ENCODE data around the gene PDCD1LG2. TPM values are rescaled to one million over a fixed set of nuclear protein-coding genes. Genes with fewer than 3 reads are reported as not detected.

The PDCD1LG2 gene
- total RNA-seq, 1 experiment from 2014 or later: not detected

DNA sequence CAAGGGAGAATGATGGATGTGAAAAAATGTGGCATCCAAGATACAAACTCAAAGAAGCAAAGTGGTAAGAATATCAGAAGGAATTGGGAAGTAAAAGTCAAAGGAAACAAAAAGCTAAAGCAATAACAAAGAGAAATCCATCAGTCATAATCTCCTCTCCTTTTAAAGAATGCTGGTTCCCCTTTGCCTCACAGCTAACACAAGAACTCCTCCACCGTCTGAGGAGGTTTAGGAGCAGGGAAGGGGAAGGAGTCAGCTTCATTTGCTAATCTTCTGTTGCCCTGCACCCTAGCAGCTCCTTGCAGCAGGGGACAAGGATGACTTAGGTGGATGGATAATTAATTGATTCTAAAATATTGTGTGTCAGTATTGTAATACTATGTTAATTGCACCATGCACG, 43.6 kb upstream of the PDCD1LG2 start:
- H2BK12ac ChIP-seq (ENCODE audit: insufficient read length, low read depth, low read length): no peak overlapping the region
- WGBS (ENCODE audit: extremely low coverage, insufficient read length, low lambda C conversion rate): no CpG with 5 or more reads among the region's 2 CpGs
- no peak overlapping the region for H3K14ac ChIP-seq (ENCODE audit: insufficient read depth, low read length)
- H3K79me2 ChIP-seq (ENCODE audit: insufficient read depth, low read length): no peaks in the 10 kb centered on the region
- H3K23me2 ChIP-seq (ENCODE audit: insufficient read length, low read depth, low read length, poor library complexity, severe bottlenecking): no peaks in the 10 kb centered on the region
- Mint-ChIP-seq H3K4me3 (no peak overlapping the region), H3K4me1 (peaks cover 5 to 6% of the 10 kb centered on the region in 2 experiments), H3K36me3 (ENCODE audit: insufficient read depth in 1 of 3, low read depth in 3 of 3) (no peaks in the 10 kb centered on the region), H3K9me3 (no peaks in the 10 kb centered on the region), H3K27ac (peak overlapping the region in 1 of 3 experiments; percentile 6; a peak in 1 of 7 replicates), H3K27me3 (ENCODE audit: low read depth) (no peaks in the 10 kb centered on the region; the same call in none of the 2 replicates)
- H3K4me1 ChIP-seq (ENCODE audit: insufficient read depth, low read length): no peaks in the 10 kb centered on the region
- H2BK5ac ChIP-seq (ENCODE audit: insufficient read length, low read length): no peak overlapping the region
- no peaks in the 10 kb centered on the region for H3K9me3 ChIP-seq (ENCODE audit: control insufficient read depth, low read depth, low read length)
- no peak overlapping the region for H3K4ac ChIP-seq (ENCODE audit: low read depth, low read length)
- no peaks in the 10 kb centered on the region for H3K79me1 ChIP-seq (ENCODE audit: insufficient read depth, low read depth, low read length, poor library complexity, severe bottlenecking)
- DNase-seq: no peak
- H3K9ac ChIP-seq (ENCODE audit: extremely low read depth, insufficient read length, low read length): no peak overlapping the region
- no peak overlapping the region for H3K18ac ChIP-seq (ENCODE audit: insufficient read length, low read depth, low read length)
- H2AFZ ChIP-seq (ENCODE audit: low read length): no peak overlapping the region
- H4K20me1 ChIP-seq (ENCODE audit: control insufficient read depth, insufficient read depth, insufficient read length): no peaks in the 10 kb centered on the region
- H3K4me2 ChIP-seq (ENCODE audit: insufficient read depth, insufficient read length, low read length): no peak overlapping the region
- H2BK20ac ChIP-seq (ENCODE audit: low read depth, low read length, poor library complexity, severe bottlenecking): no peak overlapping the region
- no peak overlapping the region for H3K27ac ChIP-seq (ENCODE audit: insufficient read length, low read depth, low read length)
- no peak overlapping the region for H3T11ph ChIP-seq (ENCODE audit: low read length)
- H2BK15ac ChIP-seq (ENCODE audit: low read depth, low read length): no peak overlapping the region
- H3K56ac ChIP-seq (ENCODE audit: insufficient read length, low read depth, low read length): no peak overlapping the region
- H4K5ac ChIP-seq (ENCODE audit: insufficient read length, low read depth, low read length): no peak overlapping the region
- H3K27me3 ChIP-seq (ENCODE audit: insufficient read depth, low read length): no peaks in the 10 kb centered on the region
- H2AK5ac ChIP-seq (ENCODE audit: insufficient read length, low read length): no peak overlapping the region
- no peak overlapping the region for H3K23ac ChIP-seq (ENCODE audit: insufficient read length, low read depth, low read length)
- no peak overlapping the region for H4K91ac ChIP-seq (ENCODE audit: insufficient read length, low read depth, low read length)
- no peak overlapping the region for H2BK120ac ChIP-seq (ENCODE audit: low read depth, low read length, poor library complexity, severe bottlenecking)
- no peak overlapping the region for H4K8ac ChIP-seq (replicated peaks; ENCODE audit: insufficient read length, low read depth, low read length)
- no peak for TF ChIP-seq CTCF (conservative IDR thresholded peaks at IDR 0.05)
